Neural cell (in vitro differentiated cells): ENCODE data around the gene TMEM183A. TPM values are rescaled to one million over a fixed set of nuclear protein-coding genes. Genes with fewer than 3 reads are reported as not detected.

Experiments
- H2AFZ ChIP-seq: fragments of 200-600, 300-800 bp; sonication (generic), shearing (Covaris generic); 2 replicates; pipeline ENCODE4 v1.6.0; 2014; ENCODE audit warnings: low read depth, mild to moderate bottlenecking, antibody characterized with exemption, low read length, moderate library complexity
- H3F3A ChIP-seq: fragments of 200-600 bp; shearing (Covaris generic); 2 replicates; pipeline ENCODE4 v1.6.1; 2016; ENCODE audit warnings: mild to moderate bottlenecking, moderate library complexity, mixed read lengths, antibody characterized with exemption, low read length; ENCODE audit not compliant: insufficient read depth, poor library complexity, severe bottlenecking
- H3K27ac ChIP-seq: fragments of 200-600, 300-800 bp; sonication (generic), shearing (Covaris generic); 2 replicates; pipeline ENCODE4 v1.5.1; 2014; ENCODE audit warnings: mild to moderate bottlenecking, low read length, moderate library complexity
- H3K27me3 ChIP-seq: fragments of 300-800, 200-600 bp; sonication (generic), shearing (Covaris generic); 2 replicates; pipeline ENCODE4 v1.6.0; 2014; ENCODE audit warnings: mild to moderate bottlenecking, low read depth, low read length, moderate library complexity; ENCODE audit not compliant: insufficient read depth
- H3K36me3 ChIP-seq: fragments of 300-800, 200-600 bp; sonication (generic), shearing (Covaris generic); 2 replicates; pipeline ENCODE4 v1.5.1; 2014; ENCODE audit warnings: mild to moderate bottlenecking, antibody characterized with exemption, low read length, moderate library complexity; ENCODE audit not compliant: insufficient read depth
- H3K4me2 ChIP-seq: fragments of 300-800, 200-600 bp; sonication (generic), shearing (Covaris generic); 2 replicates; pipeline ENCODE4 v1.6.0; 2014; ENCODE audit warnings: mild to moderate bottlenecking, low read length
- H3K4me3 ChIP-seq: fragments of 300-800, 200-600 bp; sonication (generic), shearing (Covaris generic); 2 replicates; pipeline ENCODE4 v1.5.1; 2014; ENCODE audit warnings: mild to moderate bottlenecking, low read length, moderate library complexity
- H3K79me2 ChIP-seq: fragments of 200-600 bp; shearing (Covaris generic); replicated peaks from 2 replicates; pipeline ENCODE4 v1.6.0; 2014; ENCODE audit warnings: mild to moderate bottlenecking, low read length, moderate library complexity; ENCODE audit not compliant: insufficient read depth
- H3K9ac ChIP-seq: fragments of 300-800, 200-600 bp; sonication (generic), shearing (Covaris generic); 2 replicates; pipeline ENCODE4 v1.6.1; 2016; ENCODE audit warnings: mild to moderate bottlenecking, low read length, mixed read lengths
- H3K9me2 ChIP-seq: fragments of 200-600 bp; shearing (Covaris generic); 2 replicates; pipeline ENCODE4 v1.6.1; 2016; ENCODE audit warnings: mild to moderate bottlenecking, low read length, mixed read lengths; ENCODE audit not compliant: insufficient read depth
- H3K9me3 ChIP-seq: fragments of 200-600, 300-800 bp; sonication (generic), shearing (Covaris generic); 2 replicates; pipeline ENCODE4 v1.6.1; 2016; ENCODE audit warnings: mild to moderate bottlenecking, mixed run types, low read length, moderate library complexity, mixed read lengths
- H4K20me1 ChIP-seq: fragments of 200-600 bp; shearing (Covaris generic); 2 replicates; pipeline ENCODE4 v1.6.1; 2016; ENCODE audit warnings: mild to moderate bottlenecking, mixed run types; ENCODE audit not compliant: insufficient read depth
- CTCF ChIP-seq: fragments of 450-650 bp; IDR thresholded peaks from 2 replicates; pipeline ENCODE4 v1.5.1; 2014; ENCODE audit warnings: antibody characterized with exemption, mild to moderate bottlenecking, moderate library complexity; ENCODE audit not compliant: poor library complexity, severe bottlenecking
- EP300 ChIP-seq: fragments of 450-650 bp; conservative IDR thresholded peaks from 2 replicates; pipeline ENCODE4 v1.6.1; 2014; ENCODE audit warnings: antibody characterized with exemption, mild to moderate bottlenecking, moderate library complexity; ENCODE audit not compliant: poor library complexity, severe bottlenecking
- EZH2 ChIP-seq: fragments of 200-600, 300-800 bp; shearing (Covaris generic), sonication (generic); IDR thresholded peaks from 2 replicates; pipeline ENCODE4 v1.6.1; 2014; ENCODE audit warnings: antibody characterized with exemption, low read length, borderline replicate concordance, mild to moderate bottlenecking; ENCODE audit not compliant: insufficient read depth, poor library complexity, severe bottlenecking
- MXI1 ChIP-seq: fragments of 450-650 bp; conservative IDR thresholded peaks from 2 replicates; pipeline ENCODE4 v1.6.1; 2014; ENCODE audit warnings: antibody characterized with exemption, mild to moderate bottlenecking; ENCODE audit not compliant: poor library complexity, severe bottlenecking
- POLR2AphosphoS5 ChIP-seq: IDR thresholded peaks from 2 replicates; pipeline ENCODE4 v1.6.1; 2012
- RAD21 ChIP-seq: fragments of 450-650 bp; conservative IDR thresholded peaks from 2 replicates; pipeline ENCODE4 v1.6.1; 2014; ENCODE audit warnings: antibody characterized with exemption, mild to moderate bottlenecking, moderate library complexity
- REST ChIP-seq: IDR thresholded peaks from 2 replicates; pipeline ENCODE4 v1.6.1; 2012; ENCODE audit warnings: borderline replicate concordance
- SMC3 ChIP-seq: fragments of 450-650 bp; conservative IDR thresholded peaks from 2 replicates; pipeline ENCODE4 v1.6.1; 2014; ENCODE audit warnings: antibody characterized with exemption, mild to moderate bottlenecking, moderate library complexity; ENCODE audit not compliant: poor library complexity
- TAF1 ChIP-seq: IDR thresholded peaks from 2 replicates; pipeline ENCODE4 v1.6.1; 2012; ENCODE audit warnings: low read depth
- polyA plus RNA-seq: library from polyadenylated mRNA; depleted of rRNA; stranded (reverse); fragments of >200 nt; gene quantifications from 2 replicates; pipeline ENCODE4 v1.2.3, GENCODE V29; 2014

Gene TMEM183A
- polyA plus RNA-seq, 1 donor from 2014 or later: 237 TPM

- Histone ChIP-seq H3K4me2 (no peak overlapping the region), H3K36me3 (no peaks in the 10 kb centered on the region), H3K9me3 (no peaks in the 10 kb centered on the region), H3K9me2 (no peaks in the 10 kb centered on the region), H3K79me2 (no peaks in the 10 kb centered on the region), H3K27me3 (peaks cover 12% of the 10 kb centered on the region), H3F3A (no peaks in the 10 kb centered on the region), H3K4me3 (no peak overlapping the region), H2AFZ (no peak overlapping the region), H3K9ac (no peak overlapping the region), H4K20me1 (no peaks in the 10 kb centered on the region), H3K27ac (no peak overlapping the region)
- TF ChIP-seq EP300 (no peak), CTCF (no peak), EZH2 (no peak), POLR2AphosphoS5 (no peak), SMC3 (no peak), MXI1 (no peak), REST (no peak), TAF1 (no peak), RAD21 (no peak)
Measured at GRCh38 chr1:203000217-203000944, 6.8 kb upstream of the TMEM183A start.

GRCh38 chr1:203001986-203002385 lies 5.2 kb upstream of the TMEM183A start:
- no peak overlapping the region for H3K4me3 ChIP-seq
- TF ChIP-seq POLR2AphosphoS5: no peak
- no peak for TF ChIP-seq RAD21
- no peak for TF ChIP-seq TAF1
- TF ChIP-seq SMC3: no peak
- TF ChIP-seq MXI1: no peak
- H3F3A ChIP-seq: no peaks in the 10 kb centered on the region
- no peaks in the 10 kb centered on the region for H3K36me3 ChIP-seq
- H3K9me3 ChIP-seq: no peaks in the 10 kb centered on the region
- H3K9ac ChIP-seq: no peak overlapping the region
- H3K79me2 ChIP-seq: no peaks in the 10 kb centered on the region
- no peak overlapping the region for H3K4me2 ChIP-seq
- no peak overlapping the region for H2AFZ ChIP-seq
- H3K27ac ChIP-seq: no peak overlapping the region
- no peaks in the 10 kb centered on the region for H3K9me2 ChIP-seq
- H3K27me3 ChIP-seq: peaks cover 4% of the 10 kb centered on the region
- H4K20me1 ChIP-seq: no peaks in the 10 kb centered on the region
